Psoas muscle (tissue), 8 donors: ENCODE measurements around the gene C18orf54. TPM values are rescaled to one million over a fixed set of nuclear protein-coding genes. Genes with fewer than 3 reads are reported as not detected.

Experiments used
- ATAC-seq, 4 donors: fragments of 200-7000 bp; cut with Tn5 transposase; one replicate each; pipeline ENCODE4 v1.9.1; 2020; ENCODE audit warnings: moderate library complexity in 3 of 4, mild to moderate bottlenecking in 2 of 4
- DNase-seq, 2 donors: peaks; one replicate each; pipeline ENCODE4 v3.0.0-alpha.2; 2020
- H3K27ac ChIP-seq: fragments of 200-600 bp; one replicate; pipeline ENCODE4 v1.8.0; 2022
- H3K27me3 ChIP-seq, 3 donors: fragments of 200-600 bp in 1 of 3; one replicate each; pipeline versions ENCODE4 v1.6.1 to v1.8.0; 2013 to 2022; ENCODE audit warnings: low read length in 2 of 3, mild to moderate bottlenecking in 2 of 3, moderate library complexity in 1 of 3; ENCODE audit not compliant: insufficient read depth in 3 of 3
- H3K36me3 ChIP-seq, 2 donors: fragments of 200-600 bp in 1 of 2; one replicate each; pipeline versions ENCODE4 v1.6.1 to v1.8.0; 2013 to 2022; ENCODE audit warnings: low read depth in 1 of 2, mild to moderate bottlenecking in 1 of 2, moderate library complexity in 1 of 2; ENCODE audit not compliant: insufficient read depth in 1 of 2
- H3K4me1 ChIP-seq: fragments of 200-600 bp; one replicate; pipeline ENCODE4 v1.8.0; 2022
- H3K4me3 ChIP-seq: fragments of 200-600 bp; one replicate; pipeline ENCODE4 v1.8.0; 2022; ENCODE audit warnings: mild to moderate bottlenecking
- H3K9me3 ChIP-seq: fragments of 200-600 bp; one replicate; pipeline ENCODE4 v1.8.0; 2022
- CTCF ChIP-seq: fragments of 200-600 bp; IDR thresholded peaks from one replicate; pipeline ENCODE4 v1.8.0; 2022; ENCODE audit warnings: antibody characterized with exemption
- WGBS, 3 donors: extraction: QIAGEN DNeasy Blood & Tissue Kit; methylation state at CpG; one replicate each; pipeline versions ENCODE4 v1.1.6 to v1.1.7; 2013; 5-methylcytosine and 5-hydroxymethylcytosine counted together
- intact Hi-C, 2 donors: fragments of 100-400 bp; cut with DNase I; formaldehyde crosslinking; loops; one replicate each; pipeline versions ENCODE4 v1.11.0 to v1.14.2; 2022
- polyA plus RNA-seq, 3 donors: library from polyadenylated mRNA; stranded (reverse); fragments of 200-250 nt; gene quantifications; one replicate each; pipeline ENCODE4 v1.2.3, GENCODE V29; 2013
- total RNA-seq, 4 donors: library from RNA; stranded (reverse); fragmentation: NEBNext Ultra II Directional in 2 of 4; extraction: Animal tissue kit (Norgen Biotek cat#: 25700) in 2 of 4; gene quantifications; one replicate each; pipeline versions ENCODE4 v1.2.1 to v1.2.4, GENCODE V29; 2021 to 2023
- donor health status: healthy with polysubstance abuse.
- donor health status: DM: no; HTN: no; CAD: no; lungs with moderate emphysema.
- donor health status: Bipolar disorder and iron deficiency.
- donor health status: healthy.
- donor health status: DM: yes; HTN: yes; CAD: no.
- donor health status: DM: no; HTN: no; CAD: no.
- donor health status: DM: no; HTN: no; CAD: no.
- donor health status: DM: yes; HTN: yes; CAD: no.

Gene C18orf54
- total and polyA plus RNA-seq, 7 donors, result 0.11 to 1.0 (median 0.29) TPM

- TF ChIP-seq CTCF, result no peak
- Histone ChIP-seq H3K4me1 (peaks cover 7% of the 10 kb centered on the region), H3K4me3 (no peak overlapping the region), H3K9me3 (no peaks in the 10 kb centered on the region), H3K27me3 (peaks cover 0 to 16% (median 0%) of the 10 kb centered on the region in 3 donors), H3K27ac (no peak overlapping the region), H3K36me3 (no peaks in the 10 kb centered on the region)
- DNase-seq (no peak), ATAC-seq (no peak)
- intact Hi-C loops, result no loop called here
- WGBS, 3 donors, result 89 to 94% (median 93%) methylated on average over 3 of the region's 3 CpGs
Observed at GRCh38 chr18:54360406-54360805, 2.7 kb downstream of the C18orf54 start.

- intact Hi-C loops, result no loop called here
- H3K4me3 ChIP-seq, result no peak overlapping the region
- H3K36me3 ChIP-seq, result peaks cover 0 to 4% of the 10 kb centered on the region in 2 donors
- H3K9me3 ChIP-seq, result no peaks in the 10 kb centered on the region
- TF ChIP-seq CTCF, result no peak
- ATAC-seq, result no peak
- no peaks in the 10 kb centered on the region for H3K27me3 ChIP-seq
- no peak for DNase-seq
- no peak overlapping the region for H3K27ac ChIP-seq
- no peaks in the 10 kb centered on the region for H3K4me1 ChIP-seq
- 95 to 99% (median 96%) methylated on average over 4 of the region's 4 CpGs for WGBS, 3 donors
Observed at GRCh38 chr18:54378057-54378456, 20.4 kb downstream of the C18orf54 start.

GRCh38 chr18:54381640-54382039, 23.9 kb downstream of the C18orf54 start:
- WGBS, 3 donors, result 94 to 97% (median 95%) methylated on average over 2 of the region's 2 CpGs

GRCh38 chr18:54382076-54382475, 24.4 kb downstream of the C18orf54 start:
- DNase-seq (no peak), ATAC-seq (no peak)
- Histone ChIP-seq H3K9me3 (no peaks in the 10 kb centered on the region), H3K27ac (no peak overlapping the region), H3K27me3 (no peaks in the 10 kb centered on the region), H3K4me3 (no peak overlapping the region), H3K4me1 (no peaks in the 10 kb centered on the region), H3K36me3 (peaks cover 0 to 4% of the 10 kb centered on the region in 2 donors)
- no peak for TF ChIP-seq CTCF
- intact Hi-C loops, result no loop called here
- WGBS, 3 donors, result 82 to 91% (median 83%) methylated on average over 3 of the region's 3 CpGs

More at GRCh38 chr18:54381640-54382039, 23.9 kb downstream of the C18orf54 start:
- intact Hi-C loops, result no loop called here
- TF ChIP-seq CTCF, result no peak
- H3K27me3 ChIP-seq, result no peaks in the 10 kb centered on the region
- no peak for DNase-seq
- peaks cover 0 to 4% of the 10 kb centered on the region in 2 donors for H3K36me3 ChIP-seq
- H3K9me3 ChIP-seq, result no peaks in the 10 kb centered on the region
- no peak for ATAC-seq
- H3K4me1 ChIP-seq, result no peaks in the 10 kb centered on the region
- H3K27ac ChIP-seq, result no peak overlapping the region
- H3K4me3 ChIP-seq, result no peak overlapping the region

- no peak for TF ChIP-seq CTCF
- H3K27ac ChIP-seq, result no peak overlapping the region
- peaks cover 0 to 4% of the 10 kb centered on the region in 2 donors for H3K36me3 ChIP-seq
- no peak for DNase-seq
- H3K4me3 ChIP-seq, result no peak overlapping the region
- no peaks in the 10 kb centered on the region for H3K4me1 ChIP-seq
- ATAC-seq, result no peak
- intact Hi-C loops, result no loop called here
- 86 to 88% (median 87%) methylated on average over 7 to 8 of the region's 8 CpGs for WGBS, 3 donors
- H3K9me3 ChIP-seq, result no peaks in the 10 kb centered on the region
- H3K27me3 ChIP-seq, result no peaks in the 10 kb centered on the region
Observed at GRCh38 chr18:54382733-54383252, 25.1 kb downstream of the C18orf54 start.
